Neural cell (in vitro differentiated cells): ENCODE measurements around the gene CDC42BPB. TPM values are rescaled to one million over a fixed set of nuclear protein-coding genes. Genes with fewer than 3 reads are reported as not detected.
A peak's percentile ranks its signal among the peaks of the same experiment; 100 is the strongest.

ENCODE experiments used
- H2AFZ ChIP-seq: fragments of 200-600, 300-800 bp; sonication (generic), shearing (Covaris generic); 2 replicates; pipeline ENCODE4 v1.6.0; 2014; ENCODE audit warnings: low read depth, mild to moderate bottlenecking, antibody characterized with exemption, low read length, moderate library complexity
- H3F3A ChIP-seq: fragments of 200-600 bp; shearing (Covaris generic); 2 replicates; pipeline ENCODE4 v1.6.1; 2016; ENCODE audit warnings: mild to moderate bottlenecking, moderate library complexity, mixed read lengths, antibody characterized with exemption, low read length; ENCODE audit not compliant: insufficient read depth, poor library complexity, severe bottlenecking
- H3K27ac ChIP-seq: fragments of 200-600, 300-800 bp; sonication (generic), shearing (Covaris generic); 2 replicates; pipeline ENCODE4 v1.5.1; 2014; ENCODE audit warnings: mild to moderate bottlenecking, low read length, moderate library complexity
- H3K27me3 ChIP-seq: fragments of 300-800, 200-600 bp; sonication (generic), shearing (Covaris generic); 2 replicates; pipeline ENCODE4 v1.6.0; 2014; ENCODE audit warnings: mild to moderate bottlenecking, low read depth, low read length, moderate library complexity; ENCODE audit not compliant: insufficient read depth
- H3K36me3 ChIP-seq: fragments of 300-800, 200-600 bp; sonication (generic), shearing (Covaris generic); 2 replicates; pipeline ENCODE4 v1.5.1; 2014; ENCODE audit warnings: mild to moderate bottlenecking, antibody characterized with exemption, low read length, moderate library complexity; ENCODE audit not compliant: insufficient read depth
- H3K4me2 ChIP-seq: fragments of 300-800, 200-600 bp; sonication (generic), shearing (Covaris generic); 2 replicates; pipeline ENCODE4 v1.6.0; 2014; ENCODE audit warnings: mild to moderate bottlenecking, low read length
- H3K4me3 ChIP-seq: fragments of 300-800, 200-600 bp; sonication (generic), shearing (Covaris generic); 2 replicates; pipeline ENCODE4 v1.5.1; 2014; ENCODE audit warnings: mild to moderate bottlenecking, low read length, moderate library complexity
- H3K79me2 ChIP-seq: fragments of 200-600 bp; shearing (Covaris generic); replicated peaks from 2 replicates; pipeline ENCODE4 v1.6.0; 2014; ENCODE audit warnings: mild to moderate bottlenecking, low read length, moderate library complexity; ENCODE audit not compliant: insufficient read depth
- H3K9ac ChIP-seq: fragments of 300-800, 200-600 bp; sonication (generic), shearing (Covaris generic); 2 replicates; pipeline ENCODE4 v1.6.1; 2016; ENCODE audit warnings: mild to moderate bottlenecking, low read length, mixed read lengths
- H3K9me2 ChIP-seq: fragments of 200-600 bp; shearing (Covaris generic); 2 replicates; pipeline ENCODE4 v1.6.1; 2016; ENCODE audit warnings: mild to moderate bottlenecking, low read length, mixed read lengths; ENCODE audit not compliant: insufficient read depth
- H3K9me3 ChIP-seq: fragments of 200-600, 300-800 bp; sonication (generic), shearing (Covaris generic); 2 replicates; pipeline ENCODE4 v1.6.1; 2016; ENCODE audit warnings: mild to moderate bottlenecking, mixed run types, low read length, moderate library complexity, mixed read lengths
- H4K20me1 ChIP-seq: fragments of 200-600 bp; shearing (Covaris generic); 2 replicates; pipeline ENCODE4 v1.6.1; 2016; ENCODE audit warnings: mild to moderate bottlenecking, mixed run types; ENCODE audit not compliant: insufficient read depth
- CTCF ChIP-seq: fragments of 450-650 bp; IDR thresholded peaks from 2 replicates; pipeline ENCODE4 v1.5.1; 2014; ENCODE audit warnings: antibody characterized with exemption, mild to moderate bottlenecking, moderate library complexity; ENCODE audit not compliant: poor library complexity, severe bottlenecking
- EP300 ChIP-seq: fragments of 450-650 bp; conservative IDR thresholded peaks from 2 replicates; pipeline ENCODE4 v1.6.1; 2014; ENCODE audit warnings: antibody characterized with exemption, mild to moderate bottlenecking, moderate library complexity; ENCODE audit not compliant: poor library complexity, severe bottlenecking
- EZH2 ChIP-seq: fragments of 200-600, 300-800 bp; shearing (Covaris generic), sonication (generic); IDR thresholded peaks from 2 replicates; pipeline ENCODE4 v1.6.1; 2014; ENCODE audit warnings: antibody characterized with exemption, low read length, borderline replicate concordance, mild to moderate bottlenecking; ENCODE audit not compliant: insufficient read depth, poor library complexity, severe bottlenecking
- MXI1 ChIP-seq: fragments of 450-650 bp; conservative IDR thresholded peaks from 2 replicates; pipeline ENCODE4 v1.6.1; 2014; ENCODE audit warnings: antibody characterized with exemption, mild to moderate bottlenecking; ENCODE audit not compliant: poor library complexity, severe bottlenecking
- POLR2AphosphoS5 ChIP-seq: IDR thresholded peaks from 2 replicates; pipeline ENCODE4 v1.6.1; 2012
- RAD21 ChIP-seq: fragments of 450-650 bp; conservative IDR thresholded peaks from 2 replicates; pipeline ENCODE4 v1.6.1; 2014; ENCODE audit warnings: antibody characterized with exemption, mild to moderate bottlenecking, moderate library complexity
- SMC3 ChIP-seq: fragments of 450-650 bp; conservative IDR thresholded peaks from 2 replicates; pipeline ENCODE4 v1.6.1; 2014; ENCODE audit warnings: antibody characterized with exemption, mild to moderate bottlenecking, moderate library complexity; ENCODE audit not compliant: poor library complexity
- TAF1 ChIP-seq: IDR thresholded peaks from 2 replicates; pipeline ENCODE4 v1.6.1; 2012; ENCODE audit warnings: low read depth
- polyA plus RNA-seq: library from polyadenylated mRNA; depleted of rRNA; stranded (reverse); fragments of >200 nt; gene quantifications from 2 replicates; pipeline ENCODE4 v1.2.3, GENCODE V29; 2014
- TF ChIP-seq, protein P1 (sequence below): IDR thresholded peaks from 2 replicates; pipeline ENCODE4 v1.6.1; 2012; ENCODE audit warnings: borderline replicate concordance

Gene CDC42BPB
- polyA plus RNA-seq, 1 donor from 2014 or later, result 43.8 TPM

- H3K9ac ChIP-seq, result no peak overlapping the region
- H3K4me2 ChIP-seq, result no peak overlapping the region
- peaks cover 72% of the 10 kb centered on the region for H3K27me3 ChIP-seq
- H4K20me1 ChIP-seq, result no peaks in the 10 kb centered on the region
- no peaks in the 10 kb centered on the region for H3K79me2 ChIP-seq
- no peaks in the 10 kb centered on the region for H3F3A ChIP-seq
- H3K27ac ChIP-seq, result no peak overlapping the region
- no peaks in the 10 kb centered on the region for H3K9me3 ChIP-seq
- H3K9me2 ChIP-seq, result no peaks in the 10 kb centered on the region
- no peaks in the 10 kb centered on the region for H3K36me3 ChIP-seq
- H3K4me3 ChIP-seq, result peak overlapping the region; percentile 59
- TF ChIP-seq POLR2AphosphoS5 (no peak), MXI1 (no peak), EZH2 (no peak), TAF1 (no peak), CTCF (no peak), SMC3 (no peak), EP300 (no peak), RAD21 (no peak)
- TF ChIP-seq, protein P1, sequence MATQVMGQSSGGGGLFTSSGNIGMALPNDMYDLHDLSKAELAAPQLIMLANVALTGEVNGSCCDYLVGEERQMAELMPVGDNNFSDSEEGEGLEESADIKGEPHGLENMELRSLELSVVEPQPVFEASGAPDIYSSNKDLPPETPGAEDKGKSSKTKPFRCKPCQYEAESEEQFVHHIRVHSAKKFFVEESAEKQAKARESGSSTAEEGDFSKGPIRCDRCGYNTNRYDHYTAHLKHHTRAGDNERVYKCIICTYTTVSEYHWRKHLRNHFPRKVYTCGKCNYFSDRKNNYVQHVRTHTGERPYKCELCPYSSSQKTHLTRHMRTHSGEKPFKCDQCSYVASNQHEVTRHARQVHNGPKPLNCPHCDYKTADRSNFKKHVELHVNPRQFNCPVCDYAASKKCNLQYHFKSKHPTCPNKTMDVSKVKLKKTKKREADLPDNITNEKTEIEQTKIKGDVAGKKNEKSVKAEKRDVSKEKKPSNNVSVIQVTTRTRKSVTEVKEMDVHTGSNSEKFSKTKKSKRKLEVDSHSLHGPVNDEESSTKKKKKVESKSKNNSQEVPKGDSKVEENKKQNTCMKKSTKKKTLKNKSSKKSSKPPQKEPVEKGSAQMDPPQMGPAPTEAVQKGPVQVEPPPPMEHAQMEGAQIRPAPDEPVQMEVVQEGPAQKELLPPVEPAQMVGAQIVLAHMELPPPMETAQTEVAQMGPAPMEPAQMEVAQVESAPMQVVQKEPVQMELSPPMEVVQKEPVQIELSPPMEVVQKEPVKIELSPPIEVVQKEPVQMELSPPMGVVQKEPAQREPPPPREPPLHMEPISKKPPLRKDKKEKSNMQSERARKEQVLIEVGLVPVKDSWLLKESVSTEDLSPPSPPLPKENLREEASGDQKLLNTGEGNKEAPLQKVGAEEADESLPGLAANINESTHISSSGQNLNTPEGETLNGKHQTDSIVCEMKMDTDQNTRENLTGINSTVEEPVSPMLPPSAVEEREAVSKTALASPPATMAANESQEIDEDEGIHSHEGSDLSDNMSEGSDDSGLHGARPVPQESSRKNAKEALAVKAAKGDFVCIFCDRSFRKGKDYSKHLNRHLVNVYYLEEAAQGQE, result no peak
- H2AFZ ChIP-seq, result no peak overlapping the region
Measured at GRCh38 chr14:102928412-102929240, 128.7 kb downstream of the CDC42BPB start.

GRCh38 chr14:102927878-102928411, 129.4 kb downstream of the CDC42BPB start:
- H2AFZ ChIP-seq, result no peak overlapping the region
- H3K9me2 ChIP-seq, result no peaks in the 10 kb centered on the region
- H3K27ac ChIP-seq, result no peak overlapping the region
- H3K36me3 ChIP-seq, result no peaks in the 10 kb centered on the region
- H3K9me3 ChIP-seq, result no peaks in the 10 kb centered on the region
- H3K9ac ChIP-seq, result no peak overlapping the region
- no peak overlapping the region for H3K4me2 ChIP-seq
- no peaks in the 10 kb centered on the region for H4K20me1 ChIP-seq
- no peaks in the 10 kb centered on the region for H3F3A ChIP-seq
- no peaks in the 10 kb centered on the region for H3K79me2 ChIP-seq
- H3K27me3 ChIP-seq, result peaks cover 79% of the 10 kb centered on the region
- TF ChIP-seq TAF1 (no peak), CTCF (no peak), EP300 (no peak), EZH2 (no peak), RAD21 (no peak), SMC3 (no peak), MXI1 (no peak)
- peak overlapping the region; percentile 59 for H3K4me3 ChIP-seq
